H1 (cell line): Measurements from ENCODE around the gene BRD8. TPM values are rescaled to one million over a fixed set of nuclear protein-coding genes. Genes with fewer than 3 reads are reported as not detected.

ENCODE experiments used
- ATF2 ChIP-seq: IDR thresholded peaks from 2 replicates; pipeline ENCODE4 v1.6.1; 2012; ENCODE audit warnings: low read length, inconsistent platforms
- BCL11A ChIP-seq, 2 experiments: IDR thresholded peaks; one replicate each; pipeline ENCODE4 v1.6.1; 2011; ENCODE audit warnings: low read depth in 2 of 2, low read length in 2 of 2, mild to moderate bottlenecking in 2 of 2
- BRCA1 ChIP-seq: IDR thresholded peaks from 2 replicates; pipeline ENCODE4 v1.6.1; 2012; ENCODE audit warnings: low read depth, low read length, improper control_type of control experiment
- CTBP2 ChIP-seq: IDR thresholded peaks from 2 replicates; pipeline ENCODE4 v1.7.0; 2011; ENCODE audit warnings: borderline replicate concordance, mild to moderate bottlenecking, moderate library complexity, mixed read lengths, low read length; ENCODE audit not compliant: insufficient read depth, insufficient read length
- CTCF ChIP-seq, 3 experiments: IDR thresholded peaks; 1 replicate in 2 of 3; 2 replicates in 1 of 3; pipeline versions ENCODE4 v1.5.1 to v1.6.1; 2011; ENCODE audit warnings: low read length in 3 of 3, mild to moderate bottlenecking in 3 of 3, inconsistent platforms in 2 of 3, low read depth in 1 of 3, moderate library complexity in 1 of 3; ENCODE audit not compliant: insufficient read depth in 1 of 3; ENCODE audit errors: control extremely low read depth in 1 of 3
- GTF2F1 ChIP-seq: IDR thresholded peaks from 2 replicates; pipeline ENCODE4 v1.6.1; 2012; ENCODE audit warnings: low read depth, low read length, improper control_type of control experiment, borderline replicate concordance
- HDAC6 ChIP-seq: IDR thresholded peaks from one replicate; pipeline ENCODE4 v1.7.1; 2012; ENCODE audit warnings: low read depth, mild to moderate bottlenecking, inconsistent platforms, low read length, moderate library complexity
- JUN ChIP-seq: IDR thresholded peaks from 2 replicates; pipeline ENCODE4 v1.6.1; 2011; ENCODE audit warnings: low read depth, mild to moderate bottlenecking, improper control_type of control experiment, low read length
- KDM5A ChIP-seq: fragments of 200-600 bp; IDR thresholded peaks from 2 replicates; pipeline ENCODE4 v1.7.1; 2012; ENCODE audit warnings: mild to moderate bottlenecking, low read length, inconsistent platforms, mixed read lengths
- NRF1 ChIP-seq: IDR thresholded peaks from 2 replicates; pipeline ENCODE4 v1.6.1; 2011; ENCODE audit warnings: mild to moderate bottlenecking, low read depth, low read length, improper control_type of control experiment
- POU5F1 ChIP-seq: IDR thresholded peaks from 2 replicates; pipeline ENCODE4 v1.6.1; 2011; ENCODE audit warnings: low read depth, mild to moderate bottlenecking, low read length, moderate library complexity
- RAD21 ChIP-seq, 2 experiments: IDR thresholded peaks in 1 of 2; conservative IDR thresholded peaks in 1 of 2; 2 replicates each; pipeline ENCODE4 v1.6.1; 2011; ENCODE audit warnings: low read depth in 2 of 2, low read length in 2 of 2, improper control_type of control experiment in 1 of 2, inconsistent platforms in 1 of 2, mild to moderate bottlenecking in 1 of 2, moderate library complexity in 1 of 2
- TAF1 ChIP-seq: IDR thresholded peaks from 2 replicates; pipeline ENCODE4 v1.6.1; 2011; ENCODE audit warnings: mild to moderate bottlenecking, low read depth, low read length
- TCF12 ChIP-seq: IDR thresholded peaks from 2 replicates; pipeline ENCODE4 v1.6.1; 2011; ENCODE audit warnings: low read depth, mild to moderate bottlenecking, low read length
- TEAD4 ChIP-seq: IDR thresholded peaks from 2 replicates; pipeline ENCODE4 v1.6.1; 2012; ENCODE audit warnings: low read depth, low read length, inconsistent platforms, mixed read lengths
- polyA plus RNA-seq, 7 experiments: library from polyadenylated mRNA; depleted of rRNA in 3 of 7; stranded (reverse) in 5 of 7; unstranded in 2 of 7; fragments of >200 nt in 5 of 7; fragments of 200-250 nt in 2 of 7; gene quantifications; 1 replicate in 5 of 7; 2 replicates in 1 of 7; 4 replicates in 1 of 7; pipeline versions ENCODE4 v1.2.1 to v1.2.3, GENCODE V29; 2011 to 2013; ENCODE audit warnings: missing spikeins in 2 of 7, mixed read lengths in 2 of 7
- total RNA-seq: library from RNA; stranded (reverse); fragmentation: NEBNext Ultra II Directional; extraction: Animal tissue kit (Norgen Biotek cat#: 25700); gene quantifications from 2 replicates; pipeline ENCODE4 v1.2.1, GENCODE V29; 2021
- TF ChIP-seq, protein P1 (sequence below): IDR thresholded peaks from 2 replicates; pipeline ENCODE4 v1.6.1; 2012; ENCODE audit warnings: inconsistent platforms

BRD8 gene
- total and polyA plus RNA-seq, 2 of the 8 experiments (the other 6 are each of a cell fraction or from before 2014, with no cell fraction given): 37.8 to 75.8 TPM

DNA sequence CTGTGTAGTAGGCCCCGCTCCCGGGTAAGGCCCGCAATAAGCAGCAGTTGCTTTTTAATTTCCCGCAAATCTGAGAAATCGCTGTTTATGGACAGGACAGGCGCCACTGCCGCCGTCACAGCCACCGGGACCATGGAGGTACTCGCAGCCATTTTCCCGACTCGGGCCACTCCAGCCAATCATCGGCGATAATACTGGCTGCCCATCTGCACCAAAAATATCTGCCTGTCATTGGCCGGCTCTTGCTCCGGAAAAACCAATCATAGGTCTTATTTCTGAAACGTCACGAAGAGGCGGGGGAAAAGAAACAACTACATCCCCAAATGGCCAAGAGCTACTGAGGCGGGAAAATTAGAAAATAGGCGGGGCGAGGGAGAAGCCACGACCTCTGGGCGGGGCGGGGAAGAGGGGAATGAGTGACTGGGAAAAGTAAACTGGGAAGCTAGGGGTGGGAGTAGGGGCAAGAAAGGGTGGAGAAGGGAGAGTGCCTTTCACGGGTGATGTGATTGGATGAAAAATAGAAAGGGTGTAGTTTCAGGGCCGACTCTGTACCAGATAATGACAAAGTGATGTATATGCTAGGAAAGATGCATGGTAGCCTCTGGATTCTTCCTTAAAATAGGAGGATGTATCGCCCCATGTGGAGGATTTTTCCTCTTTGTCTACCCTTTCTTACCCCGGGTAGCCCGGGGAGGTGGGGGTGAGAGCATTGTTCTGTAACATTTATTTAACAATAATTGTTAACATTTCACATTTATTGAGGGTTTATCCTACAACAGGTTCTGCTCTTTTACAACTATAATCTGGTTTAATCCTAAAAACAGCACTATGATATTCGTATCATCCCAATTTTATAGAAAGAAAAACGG lies 35.0 kb upstream of the BRD8 start, which contains the start of gene CDC23 (continued):
- TF ChIP-seq BCL11A (IDR thresholded peaks at IDR 0.05; ENCODE audit: low read depth in 2 of 2, low read length in 2 of 2): no peak
- no peak for TF ChIP-seq POU5F1
- no peak for TF ChIP-seq CTCF (IDR thresholded peaks at IDR 0.05; ENCODE audit: control extremely low read depth in 1 of 3, insufficient read depth in 1 of 3, low read depth in 1 of 3, low read length in 3 of 3)
- TF ChIP-seq ATF2: peak; percentile 47; the same call in 1 of the 2 replicates
- TF ChIP-seq, protein P1, sequence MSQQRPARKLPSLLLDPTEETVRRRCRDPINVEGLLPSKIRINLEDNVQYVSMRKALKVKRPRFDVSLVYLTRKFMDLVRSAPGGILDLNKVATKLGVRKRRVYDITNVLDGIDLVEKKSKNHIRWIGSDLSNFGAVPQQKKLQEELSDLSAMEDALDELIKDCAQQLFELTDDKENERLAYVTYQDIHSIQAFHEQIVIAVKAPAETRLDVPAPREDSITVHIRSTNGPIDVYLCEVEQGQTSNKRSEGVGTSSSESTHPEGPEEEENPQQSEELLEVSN: peak; percentile 64
- TF ChIP-seq GTF2F1: no peak
- peak; percentile 92 for TF ChIP-seq TAF1
- no peak for TF ChIP-seq HDAC6
- no peak for TF ChIP-seq TCF12
- TF ChIP-seq JUN: no peak
- no peak for TF ChIP-seq NRF1
- no peak for TF ChIP-seq TEAD4
- TF ChIP-seq CTBP2: no peak
- TF ChIP-seq BRCA1: no peak
- TF ChIP-seq RAD21 (IDR thresholded peaks at IDR 0.05 in 1 of 2, conservative IDR thresholded peaks at IDR 0.05 in 1 of 2; ENCODE audit: low read depth in 2 of 2, low read length in 2 of 2): no peak
- peak; percentile 98 for TF ChIP-seq KDM5A
